K562 (cell line): Measurements from ENCODE around the gene BMP6. TPM values are rescaled to one million over a fixed set of nuclear protein-coding genes. Genes with fewer than 3 reads are reported as not detected.

Source experiments
- ATAC-seq: fragments of 200-7000 bp; cut with Tn5 transposase; 3 replicates; pipeline ENCODE4 v1.9.1; 2020; ENCODE audit warnings: moderate library complexity
- BruUV-seq: library from RNA; stranded (reverse); fragments of 400-500 nt; replicated peaks from 2 replicates; lab custom pipeline; 2021; lab: Mats Ljungman, UMichigan
- CTCF ChIA-PET: fragments of 300-600 bp; formaldehyde crosslinking; extraction: SDS; loops from one replicate; lab custom pipeline; 2021; ENCODE audit warnings: low intra/inter-chr PET ratio; lab: Yijun Ruan, JAX
- POLR2A ChIA-PET: fragments of 300-600, 350-650 bp; sonication (Branson Sonifier 250); formaldehyde crosslinking; extraction: SDS; loops from one replicate; lab custom pipeline; 2021; ENCODE audit warnings: antibody characterized with exemption, inconsistent platforms; lab: Yijun Ruan, JAX
- DNase-seq, 4 experiments: peaks; one replicate each; pipeline versions ENCODE4 v3.0.0 to v3.0.0-alpha.2; 2011 to 2018; ENCODE audit warnings: low spot score in 3 of 4, mixed read lengths in 3 of 4; ENCODE audit errors: extremely low read depth in 1 of 4
- FAIRE-seq: peaks from 2 replicates; lab custom pipeline; 2011; peaks lifted over from hg19 to GRCh38; lab: Jason Lieb, UNC
- H2AFZ ChIP-seq: 2 replicates; pipeline ENCODE4 v1.6.0; 2011; ENCODE audit warnings: low read depth, low read length, control low read depth, inconsistent platforms
- H3K27ac ChIP-seq: fragments of 200-600 bp; 3 replicates; pipeline ENCODE4 v1.8.0; 2011; ENCODE audit warnings: low read depth, mild to moderate bottlenecking, control low read depth, inconsistent platforms, low read length, moderate library complexity, mixed read lengths; ENCODE audit errors: extremely low read depth
- H3K27me3 ChIP-seq, 2 experiments: fragments of 300-600 bp in 1 of 2; 2 replicates in 1 of 2; 3 replicates in 1 of 2; pipeline versions ENCODE4 v1.6.0 to v1.8.0; 2011; ENCODE audit warnings: inconsistent platforms in 2 of 2, low read length in 2 of 2, mild to moderate bottlenecking in 1 of 2, mixed read lengths in 1 of 2, moderate library complexity in 1 of 2; ENCODE audit not compliant: control insufficient read depth in 2 of 2, insufficient read depth in 2 of 2
- H3K36me3 ChIP-seq: fragments of 300-600 bp; 3 replicates; pipeline ENCODE4 v1.8.0; 2011; ENCODE audit warnings: mild to moderate bottlenecking, low read length, inconsistent platforms; ENCODE audit not compliant: control insufficient read depth, insufficient read depth
- H3K4me1 ChIP-seq, 2 experiments: fragments of 200-600 bp in 1 of 2; replicated peaks in 1 of 2; 2 replicates in 1 of 2; 3 replicates in 1 of 2; pipeline versions ENCODE4 v1.5.1 to v1.8.0; 2011; ENCODE audit warnings: inconsistent platforms in 2 of 2, low read length in 2 of 2, mild to moderate bottlenecking in 1 of 2, mixed read lengths in 1 of 2, moderate library complexity in 1 of 2; ENCODE audit not compliant: control insufficient read depth in 2 of 2, insufficient read depth in 2 of 2
- H3K4me2 ChIP-seq: 2 replicates; pipeline ENCODE4 v1.6.1; 2011; ENCODE audit warnings: low read length, control low read depth, inconsistent platforms, mixed read lengths; ENCODE audit not compliant: insufficient read depth
- H3K4me3 ChIP-seq: fragments of 200-600 bp; sonication (generic), shearing (Covaris generic); 2 replicates; pipeline ENCODE4 v1.5.1; 2016; ENCODE audit warnings: control low read depth, inconsistent platforms
- H3K79me2 ChIP-seq: fragments of 200-600 bp; 3 replicates; pipeline ENCODE4 v1.8.0; 2011; ENCODE audit warnings: low read length, inconsistent platforms; ENCODE audit not compliant: control insufficient read depth, insufficient read depth
- H3K9ac ChIP-seq, 2 experiments: 2 replicates each; pipeline versions ENCODE4 v1.6.0 to v1.6.1; 2011; ENCODE audit warnings: low read depth in 2 of 2, low read length in 2 of 2, control low read depth in 1 of 2, inconsistent platforms in 1 of 2, mild to moderate bottlenecking in 1 of 2, mixed read lengths in 1 of 2; ENCODE audit not compliant: insufficient read depth in 1 of 2
- H3K9me1 ChIP-seq: one replicate; pipeline ENCODE4 v1.6.0; 2011; ENCODE audit warnings: inconsistent platforms, mild to moderate bottlenecking, low read length, moderate library complexity; ENCODE audit not compliant: control insufficient read depth, insufficient read depth
- H3K9me3 ChIP-seq: replicated peaks from 2 replicates; pipeline ENCODE4 v1.5.1; 2011; ENCODE audit warnings: low read depth, low read length, inconsistent platforms; ENCODE audit not compliant: control insufficient read depth, insufficient read depth
- H4K20me1 ChIP-seq: replicated peaks from 2 replicates; pipeline ENCODE4 v1.6.1; 2011; ENCODE audit warnings: low read length, inconsistent platforms, mixed read lengths; ENCODE audit not compliant: control insufficient read depth, insufficient read depth
- HDAC6 ChIP-seq: IDR thresholded peaks from 2 replicates; pipeline ENCODE4 v1.6.1; 2012; ENCODE audit warnings: low read depth, mild to moderate bottlenecking, control low read depth, inconsistent platforms, low read length, moderate library complexity
- RBM25 ChIP-seq: fragments of 200-400 bp; formaldehyde crosslinking; IDR thresholded peaks from 2 replicates; pipeline ENCODE4 v1.6.1; 2018; ENCODE audit warnings: low read length, low read depth, moderate library complexity; ENCODE audit not compliant: severe bottlenecking
- ZBTB11 ChIP-seq, 3 experiments: fragments of 200-800 bp in 1 of 3; fragments of 250-450 bp in 1 of 3; fragments of 450-650 bp in 1 of 3; sonication (Bioruptor Pico) in 1 of 3; sonication (Bioruptor generic) in 1 of 3; formaldehyde crosslinking in 1 of 3; IDR thresholded peaks; 2 replicates each; pipeline versions ENCODE4 v1.6.1 to v1.8.0; 2016 to 2022; ENCODE audit warnings: mild to moderate bottlenecking in 2 of 3, missing genetic modification characterization in 2 of 3, missing compliant biosample characterization in 1 of 3, moderate library complexity in 1 of 3
- ZNF316 ChIP-seq: fragments of 450-650 bp; IDR thresholded peaks from 2 replicates; pipeline ENCODE4 v1.6.1; 2016
- WGBS: fragments of 100-300 bp; shearing (Covaris generic); methylation state at CpG from one replicate; pipeline ENCODE4 v1.1.6; 2016; ENCODE audit warnings: low coverage, mixed read lengths; ENCODE audit not compliant: insufficient coverage; ENCODE audit errors: missing lambda C conversion rate; 5-methylcytosine and 5-hydroxymethylcytosine counted together
- in situ Hi-C: fragments of 300-500 bp; cut with MboI; formaldehyde crosslinking; loops from 4 replicates; pipeline ENCODE4 v1.15.0; 2018; ENCODE audit warnings: inconsistent platforms, mixed read lengths
- intact Hi-C: fragments of 100-400 bp; cut with micrococcal nuclease; formaldehyde crosslinking; loops from 2 replicates; pipeline ENCODE4 v1.14.2; 2022
- polyA plus RNA-seq, 8 experiments: library from polyadenylated mRNA; depleted of rRNA in 4 of 8; stranded (reverse) in 5 of 8; unstranded in 3 of 8; fragments of >200 nt; fragmentation: Nextera tagmentation in 2 of 8; fragmentation: Illumina TruSeq in 1 of 8; extraction: Ambion mirVana in 2 of 8; extraction: Trizol in 1 of 8; gene quantifications; 2 replicates each; pipeline versions ENCODE4 v1.2.1 to v1.2.3, GENCODE V29; 2011 to 2014; ENCODE audit warnings: inconsistent platforms in 1 of 8, missing spikeins in 1 of 8
- total RNA-seq, 7 experiments: library from RNA; depleted of rRNA in 6 of 7; stranded (reverse); fragments of >200 nt in 6 of 7; fragmentation: Illumina TruSeq in 2 of 7; extraction: Trizol in 2 of 7; gene quantifications; 2 replicates each; pipeline versions ENCODE4 v1.2.1 to v1.2.3, GENCODE V29; 2011 to 2021; ENCODE audit warnings: low replicate concordance in 1 of 7

BMP6 gene
- total and polyA plus RNA-seq, 9 of the 15 experiments (the other 6 are each of a cell fraction or from before 2014, with no cell fraction given), result 0.01 to 0.13 (median 0.06) TPM; not detected in 3

DNA sequence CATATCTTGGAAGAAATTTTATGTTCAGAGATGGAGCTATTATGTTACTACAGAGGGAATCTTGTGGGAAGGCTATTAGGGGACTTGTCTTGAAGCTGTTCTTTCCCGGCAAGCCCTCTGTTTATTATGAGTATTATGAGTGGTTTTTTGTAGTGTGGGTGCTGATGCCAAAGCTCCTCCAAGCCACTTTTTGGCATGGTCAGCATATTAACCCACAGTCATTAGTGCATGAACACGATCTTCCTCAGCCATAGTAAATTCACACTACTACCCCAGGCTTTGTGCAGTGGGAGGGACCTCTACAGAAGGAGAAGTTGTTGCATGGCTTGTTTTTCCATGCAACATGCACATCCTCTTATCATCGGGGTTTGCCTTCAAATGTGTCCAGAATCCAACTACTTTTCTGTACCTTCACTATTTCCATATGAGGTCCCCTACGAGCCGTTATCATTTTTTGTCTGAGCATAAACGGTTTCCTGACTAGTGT lies 6.5 kb upstream of the BMP6 start (continued):
- TF ChIP-seq ZBTB11 (CRISPR knock-in tag; IDR thresholded peaks at IDR 0.05) (no peak), ZNF316 (peak; percentile 81)
- TF ChIP-seq, all 486 proteins: peak for 5

GRCh38 chr6:7720346-7720745 lies 5.6 kb upstream of the BMP6 start:
- TF ChIP-seq HDAC6 (no peak), RBM25 (peak; percentile 31)
- H2AFZ ChIP-seq, result no peak overlapping the region
- no peaks in the 10 kb centered on the region for H3K36me3 ChIP-seq
- DNase-seq (no peak), FAIRE-seq (no peak), ATAC-seq (no peak)
- no TSS peak for BruUV-seq
- CTCF ChIA-PET, result interaction anchor here (0.7 to 3.8 kb wide), 2 partner anchors 272 to 339 kb away, joined by 4 to 21 read pairs; no protein-coding TSS in a partner anchor
- no peak overlapping the region for H3K4me3 ChIP-seq
- 0% methylated on average over 2 of the region's 2 CpGs for WGBS
- no peak overlapping the region for H3K4me2 ChIP-seq
- H4K20me1 ChIP-seq, result peaks cover 8% of the 10 kb centered on the region
- POLR2A ChIA-PET, result no interaction called here
- no peaks in the 10 kb centered on the region for H3K79me2 ChIP-seq
- no peaks in the 10 kb centered on the region for H3K9me1 ChIP-seq
- in situ Hi-C loops (no loop called here), intact Hi-C loops (loop anchor here (2.0 to 5.0 kb wide), 4 partner anchors 48 to 497 kb away; partner anchors contain the start of gene BLOC1S5)
- no peak overlapping the region for H3K27ac ChIP-seq
- peaks cover 10 to 12% of the 10 kb centered on the region in 2 experiments; a peak in 4 of 5 replicates for H3K27me3 ChIP-seq
- H3K9ac ChIP-seq, result no peak overlapping the region
- H3K4me1 ChIP-seq, result no peaks in the 10 kb centered on the region; a peak in 1 of 5 replicates
- no peaks in the 10 kb centered on the region for H3K9me3 ChIP-seq
